HuH-7 (cell line): ENCODE data around the gene TNF.

Experiments used
- DNase-seq: peaks from one replicate; pipeline ENCODE4 v3.0.0; 2011; ENCODE audit warnings: low spot score

TNF gene

DNA sequence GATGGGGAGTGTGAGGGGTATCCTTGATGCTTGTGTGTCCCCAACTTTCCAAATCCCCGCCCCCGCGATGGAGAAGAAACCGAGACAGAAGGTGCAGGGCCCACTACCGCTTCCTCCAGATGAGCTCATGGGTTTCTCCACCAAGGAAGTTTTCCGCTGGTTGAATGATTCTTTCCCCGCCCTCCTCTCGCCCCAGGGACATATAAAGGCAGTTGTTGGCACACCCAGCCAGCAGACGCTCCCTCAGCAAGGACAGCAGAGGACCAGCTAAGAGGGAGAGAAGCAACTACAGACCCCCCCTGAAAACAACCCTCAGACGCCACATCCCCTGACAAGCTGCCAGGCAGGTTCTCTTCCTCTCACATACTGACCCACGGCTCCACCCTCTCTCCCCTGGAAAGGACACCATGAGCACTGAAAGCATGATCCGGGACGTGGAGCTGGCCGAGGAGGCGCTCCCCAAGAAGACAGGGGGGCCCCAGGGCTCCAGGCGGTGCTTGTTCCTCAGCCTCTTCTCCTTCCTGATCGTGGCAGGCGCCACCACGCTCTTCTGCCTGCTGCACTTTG lies at the start of gene TNF:
Gene TNF (plus strand): TSS at position 231 of the 567 bp plus-strand sequence. CDS start 177 bp downstream, at position 408.
- DNase-seq, result no peak

DNA sequence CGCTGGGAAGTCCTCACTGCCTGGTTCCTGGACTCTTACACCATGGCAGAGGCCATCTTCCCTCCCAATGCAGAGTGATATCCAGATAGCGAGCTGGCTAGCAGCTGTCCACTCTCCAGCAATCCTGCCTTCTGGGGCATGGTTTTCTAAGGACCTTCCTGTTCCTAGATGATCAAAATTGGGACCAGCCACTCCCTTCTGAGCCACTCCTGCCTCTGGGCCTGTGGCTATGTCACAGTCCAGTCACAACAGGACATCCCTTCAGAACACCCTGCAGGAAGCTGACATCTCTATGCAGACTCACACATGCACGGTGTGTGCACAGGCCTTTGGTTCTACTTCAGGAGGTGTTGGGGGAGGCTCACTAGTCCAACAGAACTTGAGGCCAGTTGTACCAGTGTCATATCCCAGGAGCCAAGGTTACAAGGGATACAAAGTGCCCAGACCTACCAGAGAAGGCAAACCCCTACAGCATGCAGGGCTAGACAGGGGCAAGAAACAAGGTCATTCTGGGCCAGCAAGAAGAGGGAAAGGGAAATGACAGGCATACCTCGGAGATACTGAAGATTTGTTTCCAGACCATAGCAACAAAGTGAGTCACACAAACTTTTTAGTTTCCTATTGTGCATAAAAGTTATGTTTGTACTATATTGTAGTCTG lies 49.3 kb upstream of the TNF start:
- DNase-seq, result no peak

- no peak for DNase-seq
These were observed 47.0 kb upstream of the TNF start for GRCh38 chr6:31528307-31528777.

DNA sequence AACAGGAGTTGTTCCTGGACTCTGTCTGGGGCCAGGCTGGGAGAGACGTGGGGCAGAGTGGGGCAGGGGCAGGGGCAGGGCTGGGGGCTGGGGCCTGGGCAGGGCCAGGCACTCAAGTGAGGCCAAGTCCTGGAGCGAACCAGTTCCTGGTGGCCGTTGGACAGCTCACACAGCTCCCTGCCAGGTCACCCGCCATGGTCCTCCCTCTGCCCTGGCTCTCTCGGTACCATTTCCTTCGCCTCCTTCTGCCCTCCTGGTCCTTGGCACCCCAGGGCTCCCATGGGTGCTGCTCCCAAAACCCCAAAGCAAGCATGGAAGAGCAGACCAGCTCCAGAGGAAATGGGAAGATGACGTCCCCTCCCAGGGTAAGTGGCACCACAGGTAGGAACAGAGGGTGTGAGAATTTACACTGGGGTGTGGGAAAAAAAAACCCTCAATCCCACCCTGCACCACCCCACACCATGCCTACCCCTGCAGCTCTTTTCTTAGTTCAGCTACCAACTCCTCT lies 46.5 kb upstream of the TNF start, which contains the start of gene MCCD1:
Gene MCCD1 (plus strand): TSS at position 142 of the 508 bp plus-strand sequence. CDS start 53 bp downstream, at position 195.
- no peak for DNase-seq

DNA sequence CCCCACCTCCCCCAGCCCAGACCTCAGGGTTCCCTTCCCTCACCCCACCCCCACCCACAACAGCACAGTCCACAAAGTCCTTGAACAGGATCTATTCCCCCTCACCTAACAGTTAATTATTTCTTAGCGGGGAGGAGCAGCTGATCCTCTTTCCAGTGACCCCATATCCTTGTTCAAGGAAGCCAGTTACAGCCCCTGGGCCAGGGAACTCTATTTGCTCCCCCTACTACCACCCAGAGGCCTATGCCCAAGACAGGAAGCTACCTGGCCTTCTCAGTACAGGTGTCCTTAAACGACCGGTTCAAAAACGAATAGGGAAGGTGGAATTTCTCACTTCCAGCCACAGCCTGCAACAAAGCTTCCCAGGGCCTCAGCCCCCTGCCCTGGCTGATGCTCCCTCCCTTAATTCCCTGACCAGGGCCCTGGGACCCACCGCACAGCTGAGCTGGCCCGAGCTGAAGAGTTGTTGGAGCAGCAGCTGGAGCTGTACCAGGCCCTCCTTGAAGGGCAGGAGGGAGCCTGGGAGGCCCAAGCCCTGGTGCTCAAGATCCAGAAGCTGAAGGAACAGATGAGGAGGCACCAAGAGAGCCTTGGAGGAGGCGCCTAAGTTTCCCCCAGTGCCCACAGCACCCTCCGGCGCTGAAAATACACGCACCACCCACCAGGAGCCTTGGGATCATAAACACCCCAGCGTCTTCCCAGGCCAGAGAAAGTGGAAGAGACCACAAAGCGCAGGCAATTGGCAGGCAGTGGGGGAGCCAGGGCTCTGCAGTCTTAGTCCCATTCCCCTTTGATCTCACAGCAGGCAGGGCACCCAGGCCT lies 45.8 kb upstream of the TNF start:
- no peak for DNase-seq

GRCh38 chr6:31530659-31531058 lies 44.7 kb upstream of the TNF start:
- no peak for DNase-seq

GRCh38 chr6:31531162-31531561 lies 44.2 kb upstream of the TNF start:
- DNase-seq, result no peak

- no peak for DNase-seq
These were observed 43.4 kb upstream of the TNF start for GRCh38 chr6:31531771-31532643.

GRCh38 chr6:31532644-31533454 lies 42.5 kb upstream of the TNF start:
- no peak for DNase-seq

DNA sequence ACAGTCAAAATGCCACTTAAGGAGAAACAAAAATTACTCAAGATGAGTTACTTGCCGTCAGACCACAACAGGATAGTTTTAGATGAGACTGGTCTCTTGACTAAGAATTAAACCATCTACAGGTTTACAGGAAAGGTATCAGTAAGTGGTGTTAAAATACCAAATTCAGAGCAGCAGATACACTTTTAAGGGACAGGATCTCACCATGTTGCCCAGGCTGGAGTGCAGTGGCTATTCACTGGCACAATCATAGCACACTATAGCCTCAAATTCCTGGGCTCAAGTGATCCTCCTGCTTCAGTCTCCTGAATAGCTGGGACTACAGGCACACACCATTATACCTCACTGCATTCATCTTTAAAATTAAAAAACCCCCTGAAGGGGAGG lies 41.9 kb upstream of the TNF start:
- DNase-seq, result no peak

DNA sequence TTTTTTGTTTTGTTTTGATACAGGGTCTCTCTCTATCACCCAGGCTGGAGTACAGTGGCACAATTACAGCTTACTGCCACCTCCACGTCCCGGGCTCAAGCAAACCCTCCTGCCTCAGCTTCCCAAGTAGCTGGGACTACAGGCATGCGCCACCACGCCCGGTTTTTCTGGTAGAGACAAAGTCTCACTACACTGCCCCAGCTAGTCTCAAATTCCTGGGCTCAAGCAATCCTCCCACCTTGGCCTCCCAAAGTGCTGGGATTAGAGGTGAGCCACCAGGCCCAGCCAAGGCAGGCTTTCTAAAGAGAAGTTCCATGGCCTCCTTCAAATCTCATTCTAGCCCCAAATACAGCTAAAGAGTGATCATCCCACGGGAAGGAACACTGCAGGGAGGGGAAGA lies 41.4 kb upstream of the TNF start:
- no peak for DNase-seq

DNA sequence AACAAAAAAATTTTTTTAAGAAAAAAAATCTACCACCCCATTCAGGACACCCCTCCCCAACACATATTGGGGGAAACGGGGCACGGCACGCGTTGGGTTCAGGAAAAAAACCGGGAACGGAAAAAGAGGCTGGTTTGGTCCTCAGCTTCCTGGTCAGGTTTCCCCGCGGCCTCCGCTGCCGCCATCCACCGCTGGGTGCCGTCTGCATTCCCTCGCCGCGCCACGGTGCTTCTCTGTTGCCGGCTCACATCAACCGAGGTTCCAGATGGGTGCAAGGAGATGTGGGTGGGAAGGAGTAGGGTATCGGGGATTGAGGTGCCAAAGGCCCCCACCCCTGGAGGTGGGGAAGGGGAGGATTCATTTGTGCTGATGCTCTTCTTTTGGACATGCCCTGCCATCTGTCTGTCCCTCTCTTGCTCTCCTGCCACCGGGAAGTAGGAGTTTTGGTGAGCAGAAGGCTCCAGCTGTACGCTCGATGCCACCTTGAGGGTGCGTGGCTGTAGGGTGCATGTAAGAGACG lies 40.8 kb upstream of the TNF start:
- DNase-seq, result no peak

- DNase-seq, result no peak
These were observed 39.6 kb upstream of the TNF start for GRCh38 chr6:31535538-31536324.

DNA sequence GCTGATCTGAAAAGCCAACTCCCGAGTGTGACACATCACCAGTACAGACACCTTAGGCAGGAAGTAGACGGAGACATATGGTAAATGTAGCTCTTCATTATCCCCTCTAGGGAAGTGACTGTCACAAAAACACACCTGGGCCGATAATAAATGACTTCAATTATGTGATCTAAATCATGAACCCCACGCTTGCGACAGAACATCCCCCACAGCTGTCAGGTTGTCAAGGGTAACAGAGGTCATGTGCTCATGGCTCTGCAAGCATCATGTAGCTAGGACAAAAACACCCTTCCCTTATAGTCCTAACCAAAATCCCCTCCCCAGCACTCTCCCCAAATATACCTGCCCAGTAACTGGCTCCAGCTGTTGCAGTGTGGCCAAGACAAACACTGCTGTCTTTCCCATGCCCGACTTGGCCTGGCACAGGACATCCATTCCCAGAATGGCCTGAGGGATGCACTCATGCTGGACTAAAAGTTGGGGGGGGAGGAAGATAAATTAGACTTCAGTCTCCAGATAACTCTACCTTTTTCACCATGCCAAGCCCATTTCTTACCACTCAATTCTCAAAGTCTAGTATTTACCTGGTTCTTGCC lies 36.5 kb upstream of the TNF start:
- DNase-seq, result no peak

DNA sequence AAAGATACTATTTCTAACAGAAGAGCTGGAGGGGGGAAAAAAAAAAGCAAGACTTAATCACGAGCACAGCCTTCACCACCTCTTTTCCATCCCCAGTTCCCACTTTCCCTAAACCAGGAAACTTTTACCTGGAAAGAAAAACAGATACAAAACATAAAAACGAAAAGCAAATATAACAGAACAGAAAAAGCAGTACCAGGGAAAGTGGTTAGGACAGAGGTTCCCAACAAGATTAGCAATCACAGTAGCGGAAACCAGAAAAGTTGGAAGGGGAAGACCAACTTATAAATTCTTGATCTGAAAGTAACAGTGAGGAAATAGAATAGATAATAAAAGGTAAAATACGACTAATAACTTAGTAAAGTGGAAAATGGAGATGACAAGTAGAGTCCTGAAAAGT lies 34.7 kb upstream of the TNF start:
- DNase-seq, result no peak

GRCh38 chr6:31541059-31541657 lies 34.2 kb upstream of the TNF start:
- DNase-seq, result no peak

DNA sequence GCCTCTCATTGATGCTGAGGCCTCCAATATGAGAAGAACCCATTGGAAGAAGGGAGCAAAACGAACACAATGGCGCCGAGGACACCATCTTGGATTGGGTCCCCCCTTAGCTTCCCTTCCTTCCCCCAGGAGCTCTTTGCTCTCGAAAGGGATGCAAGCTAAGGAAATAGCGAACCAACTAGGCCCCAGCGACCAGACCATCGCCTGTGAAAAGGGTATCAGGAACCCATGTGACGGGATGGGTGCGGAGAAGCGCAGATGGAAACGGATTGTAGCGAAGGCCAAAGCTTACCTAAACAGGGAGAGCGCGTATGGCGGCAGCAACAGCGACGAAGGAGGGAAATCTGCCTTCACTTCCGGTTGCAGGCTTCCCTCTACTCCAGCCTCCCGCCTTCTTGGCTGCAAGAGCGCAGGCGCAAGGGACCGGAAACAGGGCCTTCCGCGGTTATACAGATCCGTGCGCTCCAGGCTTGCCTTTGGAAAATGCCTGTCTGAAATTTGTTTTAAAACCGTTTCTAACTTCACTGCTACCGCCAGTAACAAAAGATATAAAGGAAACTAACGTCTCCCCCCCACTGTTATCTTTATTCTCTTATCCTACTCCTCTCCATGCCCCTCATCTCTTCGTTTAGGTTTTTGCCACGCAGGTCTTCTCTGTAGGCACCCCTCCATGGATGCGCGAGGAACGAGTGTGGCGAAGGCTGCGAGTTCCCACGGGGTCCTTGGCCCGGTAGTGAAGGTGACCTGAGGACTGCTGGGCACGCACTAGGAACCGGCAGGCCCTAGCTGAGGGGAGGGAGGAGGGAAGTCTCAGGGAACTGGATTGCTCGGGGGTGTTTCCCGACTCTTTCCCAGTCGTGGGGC lies 33.5 kb upstream of the TNF start, which contains the start of gene DDX39B:
Gene DDX39B (minus strand): TSS at position 346 of the 864 bp plus-strand sequence. CDS start 1,471 bp downstream, outside the sequence.
- peak; percentile 81 for DNase-seq

- DNase-seq, result no peak
These were observed 31.7 kb upstream of the TNF start for GRCh38 chr6:31543639-31544038.
